Hepatocyte (in vitro differentiated cells): ENCODE results near the gene SAFB2. TPM values are rescaled to one million over a fixed set of nuclear protein-coding genes. Genes with fewer than 3 reads are reported as not detected.

ENCODE experiments used
- DNase-seq: peaks from one replicate; pipeline ENCODE4 v3.0.0-alpha.2; 2016; ENCODE audit warnings: low spot score
- H2AFZ ChIP-seq: fragments of 200-600 bp; sonication (generic); 2 replicates; pipeline ENCODE4 v1.6.0; 2016; ENCODE audit warnings: antibody characterized with exemption, mild to moderate bottlenecking
- H3K27ac ChIP-seq: fragments of 200-600 bp; sonication (generic); 2 replicates; pipeline ENCODE4 v1.5.1; 2016; ENCODE audit warnings: mild to moderate bottlenecking
- H3K27me3 ChIP-seq: fragments of 200-600 bp; sonication (generic); 2 replicates; pipeline ENCODE4 v1.6.1; 2016
- H3K36me3 ChIP-seq: fragments of 200-600 bp; sonication (generic); replicated peaks from 2 replicates; pipeline ENCODE4 v1.5.1; 2016; ENCODE audit warnings: low read depth; ENCODE audit not compliant: insufficient read depth
- H3K4me1 ChIP-seq: fragments of 200-600 bp; sonication (generic); 2 replicates; pipeline ENCODE4 v1.5.1; 2016; ENCODE audit warnings: mild to moderate bottlenecking, moderate library complexity; ENCODE audit not compliant: insufficient read depth
- H3K4me2 ChIP-seq: fragments of 200-600 bp; sonication (generic); 2 replicates; pipeline ENCODE4 v1.6.0; 2016
- H3K4me3 ChIP-seq: fragments of 200-600 bp; sonication (generic); 2 replicates; pipeline ENCODE4 v1.5.1; 2016; ENCODE audit warnings: mild to moderate bottlenecking
- H3K79me2 ChIP-seq: fragments of 200-600 bp; sonication (generic); 2 replicates; pipeline ENCODE4 v1.6.0; 2017; ENCODE audit warnings: mild to moderate bottlenecking
- H3K9me2 ChIP-seq: fragments of 200-600 bp; sonication (generic); replicated peaks from 2 replicates; pipeline ENCODE4 v1.6.0; 2017; ENCODE audit warnings: mild to moderate bottlenecking; ENCODE audit not compliant: insufficient read depth
- H3K9me3 ChIP-seq: fragments of 200-600 bp; sonication (generic); 2 replicates; pipeline ENCODE4 v1.5.1; 2016; ENCODE audit warnings: low read depth, mild to moderate bottlenecking
- H4K20me1 ChIP-seq: fragments of 200-600 bp; sonication (generic); 2 replicates; pipeline ENCODE4 v1.6.0; 2016; ENCODE audit warnings: mild to moderate bottlenecking; ENCODE audit not compliant: insufficient read depth, poor library complexity, severe bottlenecking
- EZH2 ChIP-seq: fragments of 200-600 bp; sonication (generic); IDR thresholded peaks from 2 replicates; pipeline ENCODE4 v1.6.1; 2016; ENCODE audit warnings: antibody characterized with exemption, mild to moderate bottlenecking, borderline replicate concordance
- EZH2phosphoT487 ChIP-seq: fragments of 200-600 bp; sonication (generic); IDR thresholded peaks from one replicate; pipeline ENCODE4 v1.6.1; 2018; ENCODE audit warnings: antibody characterized with exemption, mild to moderate bottlenecking, low read depth, moderate library complexity; ENCODE audit not compliant: unreplicated experiment, severe bottlenecking
- WGBS: methylation state at CpG from one replicate; pipeline ENCODE4 v1.1.6; 2016; ENCODE audit warnings: low lambda C conversion rate; ENCODE audit errors: missing lambda C conversion rate; 5-methylcytosine and 5-hydroxymethylcytosine counted together
- polyA plus RNA-seq: library from polyadenylated mRNA; unstranded; fragments of >200 nt; fragmentation: Nextera tagmentation; extraction: Ambion mirVana; gene quantifications from 2 replicates; pipeline ENCODE4 v1.2.1, GENCODE V29; 2016
- total RNA-seq: library from RNA; depleted of rRNA; stranded (reverse); fragments of >200 nt; gene quantifications from 2 replicates; pipeline ENCODE4 v1.2.3, GENCODE V29; 2014
- TF ChIP-seq, protein P1 (sequence below): fragments of 200-600 bp; sonication (generic); IDR thresholded peaks from 2 replicates; pipeline ENCODE4 v1.5.1; 2016; ENCODE audit warnings: antibody characterized with exemption, mild to moderate bottlenecking; ENCODE audit not compliant: poor library complexity

The SAFB2 gene
- total and polyA plus RNA-seq, 2 experiments from 2014 or later, result 21.1 to 42.6 TPM

DNA sequence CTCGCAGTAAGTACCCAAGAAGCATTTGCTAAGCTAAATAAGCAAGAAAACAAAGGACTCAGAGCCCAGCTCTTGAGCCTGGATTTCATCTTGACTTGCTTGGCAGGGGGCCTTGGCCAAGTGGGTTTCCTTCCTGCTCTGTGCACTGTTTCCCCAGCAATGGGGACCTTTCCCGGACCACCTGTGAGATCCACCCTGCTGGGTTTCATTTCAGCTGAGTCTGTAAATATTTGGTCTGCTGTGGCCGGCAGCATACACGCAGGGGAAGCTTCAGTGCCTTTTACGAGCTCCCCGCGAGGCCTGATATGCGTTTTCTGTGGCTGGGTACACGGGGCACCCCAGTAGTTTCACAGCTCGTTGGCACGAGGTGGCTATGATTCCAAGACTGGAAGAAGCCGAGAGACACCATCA, 42.4 kb downstream of the SAFB2 start:
- Histone ChIP-seq H3K9me2 (no peaks in the 10 kb centered on the region), H3K4me3 (no peak overlapping the region), H3K4me1 (peaks cover 13% of the 10 kb centered on the region), H3K9me3 (no peaks in the 10 kb centered on the region), H2AFZ (no peak overlapping the region), H3K4me2 (peak overlapping the region; percentile 33), H4K20me1 (no peaks in the 10 kb centered on the region), H3K27me3 (no peaks in the 10 kb centered on the region), H3K79me2 (no peaks in the 10 kb centered on the region), H3K27ac (peak overlapping the region; percentile 72), H3K36me3 (no peaks in the 10 kb centered on the region)
- TF ChIP-seq EZH2 (no peak), EZH2phosphoT487 (no peak)
- TF ChIP-seq, protein P1, sequence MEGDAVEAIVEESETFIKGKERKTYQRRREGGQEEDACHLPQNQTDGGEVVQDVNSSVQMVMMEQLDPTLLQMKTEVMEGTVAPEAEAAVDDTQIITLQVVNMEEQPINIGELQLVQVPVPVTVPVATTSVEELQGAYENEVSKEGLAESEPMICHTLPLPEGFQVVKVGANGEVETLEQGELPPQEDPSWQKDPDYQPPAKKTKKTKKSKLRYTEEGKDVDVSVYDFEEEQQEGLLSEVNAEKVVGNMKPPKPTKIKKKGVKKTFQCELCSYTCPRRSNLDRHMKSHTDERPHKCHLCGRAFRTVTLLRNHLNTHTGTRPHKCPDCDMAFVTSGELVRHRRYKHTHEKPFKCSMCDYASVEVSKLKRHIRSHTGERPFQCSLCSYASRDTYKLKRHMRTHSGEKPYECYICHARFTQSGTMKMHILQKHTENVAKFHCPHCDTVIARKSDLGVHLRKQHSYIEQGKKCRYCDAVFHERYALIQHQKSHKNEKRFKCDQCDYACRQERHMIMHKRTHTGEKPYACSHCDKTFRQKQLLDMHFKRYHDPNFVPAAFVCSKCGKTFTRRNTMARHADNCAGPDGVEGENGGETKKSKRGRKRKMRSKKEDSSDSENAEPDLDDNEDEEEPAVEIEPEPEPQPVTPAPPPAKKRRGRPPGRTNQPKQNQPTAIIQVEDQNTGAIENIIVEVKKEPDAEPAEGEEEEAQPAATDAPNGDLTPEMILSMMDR, result no peak
- no peak for DNase-seq
- WGBS, result 44% methylated on average over 12 of the region's 12 CpGs

DNA sequence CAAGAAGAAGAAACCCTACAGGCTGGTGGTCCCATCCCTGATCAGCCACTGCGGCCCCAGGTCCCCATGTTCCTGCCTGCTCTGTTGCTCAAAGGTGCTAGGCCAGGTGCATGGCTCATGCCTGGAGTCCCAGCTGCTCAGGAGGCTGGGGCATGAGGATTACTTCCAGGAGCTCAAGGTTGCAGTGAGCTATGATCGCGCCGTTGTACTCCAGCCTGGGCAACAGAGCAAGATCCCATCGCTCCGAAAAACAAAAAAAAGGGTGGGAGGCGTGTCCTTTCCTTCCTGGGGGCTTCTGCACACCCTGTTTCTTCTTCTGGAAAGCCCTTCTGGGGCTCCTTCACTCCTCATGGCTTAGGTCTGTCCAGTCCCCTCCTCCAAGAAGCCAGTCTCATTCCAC, 42.9 kb downstream of the SAFB2 start:
- TF ChIP-seq, protein P1, result no peak
- H3K36me3 ChIP-seq, result no peaks in the 10 kb centered on the region
- H3K4me2 ChIP-seq, result peak overlapping the region; percentile 33
- no peaks in the 10 kb centered on the region for H3K27me3 ChIP-seq
- no peak overlapping the region for H3K4me3 ChIP-seq
- H3K79me2 ChIP-seq, result no peaks in the 10 kb centered on the region
- H3K4me1 ChIP-seq, result peaks cover 13% of the 10 kb centered on the region
- H2AFZ ChIP-seq, result no peak overlapping the region
- no peaks in the 10 kb centered on the region for H4K20me1 ChIP-seq
- H3K9me3 ChIP-seq, result no peaks in the 10 kb centered on the region
- 98% methylated on average over 7 of the region's 7 CpGs for WGBS
- no peak for DNase-seq
- no peaks in the 10 kb centered on the region for H3K9me2 ChIP-seq
- peak overlapping the region; percentile 72 for H3K27ac ChIP-seq

DNA sequence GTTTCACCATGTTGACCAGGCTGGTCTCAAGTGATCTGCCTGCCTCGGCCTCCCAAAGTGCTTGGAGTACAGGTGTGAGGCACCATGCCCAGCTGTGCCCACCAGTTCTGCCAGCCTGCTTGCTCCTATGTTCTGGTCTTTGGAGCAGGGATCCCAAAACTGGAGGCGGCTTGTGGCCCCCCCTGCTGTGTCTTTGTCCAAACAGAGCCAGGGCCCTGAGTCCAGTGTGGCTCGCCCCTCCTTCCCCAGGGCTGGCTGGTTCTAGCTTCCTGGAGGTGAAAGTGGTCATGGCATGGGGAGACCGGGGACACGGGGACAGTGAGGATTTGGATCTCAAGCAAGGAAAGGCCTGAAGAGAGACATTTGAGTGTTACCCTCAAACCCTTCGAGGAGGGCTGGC, 43.3 kb downstream of the SAFB2 start:
- no peaks in the 10 kb centered on the region for H3K9me3 ChIP-seq
- no peaks in the 10 kb centered on the region for H4K20me1 ChIP-seq
- H3K79me2 ChIP-seq, result no peaks in the 10 kb centered on the region
- no peak overlapping the region for H3K4me2 ChIP-seq
- H3K27me3 ChIP-seq, result no peaks in the 10 kb centered on the region
- no peak overlapping the region for H3K4me3 ChIP-seq
- no peak overlapping the region for H3K27ac ChIP-seq
- DNase-seq, result no peak
- H3K9me2 ChIP-seq, result no peaks in the 10 kb centered on the region
- TF ChIP-seq EZH2 (no peak), EZH2phosphoT487 (no peak)
- TF ChIP-seq, protein P1, result no peak
- H2AFZ ChIP-seq, result no peak overlapping the region
- H3K4me1 ChIP-seq, result peaks cover 13% of the 10 kb centered on the region
- WGBS, result 95% methylated on average over 6 of the region's 6 CpGs
- no peaks in the 10 kb centered on the region for H3K36me3 ChIP-seq
